ENCODE data around the gene KCNK1. TPM values are rescaled to one million over a fixed set of nuclear protein-coding genes. Genes with fewer than 3 reads are reported as not detected.

The KCNK1 gene
- total and polyA plus RNA-seq, 2 of the 8 experiments (the other 6 are each of a cell fraction or from before 2014, with no cell fraction given) = 11.9 to 16.5 TPM

GRCh38 chr1:233668725-233669294, 54.9 kb downstream of the KCNK1 start:
- no peak overlapping the region for H4K5ac ChIP-seq (ENCODE audit: insufficient read length, low read depth, low read length)
- H3K36me3 ChIP-seq (ENCODE audit: control insufficient read depth in 2 of 4, insufficient read depth in 4 of 4, low read length in 3 of 4) = peaks cover 0 to 10% (median 0%) of the 10 kb centered on the region in 4 experiments; a peak in 2 of 8 replicates
- no peak overlapping the region for H3K14ac ChIP-seq (ENCODE audit: insufficient read length)
- no peak overlapping the region for H4K91ac ChIP-seq (replicated peaks; ENCODE audit: insufficient read length, low read length)
- H2BK20ac ChIP-seq (ENCODE audit: low read length) = no peak overlapping the region
- H3K9me3 ChIP-seq (ENCODE audit: insufficient read depth in 2 of 2, low read depth in 1 of 2, low read length in 1 of 2) = no peaks in the 10 kb centered on the region
- H3K9ac ChIP-seq (replicated peaks in 1 of 4; ENCODE audit: extremely low read depth in 1 of 4, low read depth in 3 of 4, low read length in 3 of 4) = no peak overlapping the region
- DNase-seq (ENCODE audit: low read depth in 1 of 2, low spot score in 2 of 2) (no peak), FAIRE-seq (no peak)
- TF ChIP-seq NANOG (IDR thresholded peaks at IDR 0.05; ENCODE audit: insufficient read depth, low read depth, low read length, poor library complexity, severe bottlenecking) = no peak
- no peak for TF ChIP-seq JUN (IDR thresholded peaks at IDR 0.05; ENCODE audit: low read depth, low read length)
- no peak for TF ChIP-seq CEBPB (IDR thresholded peaks at IDR 0.05; ENCODE audit: low read depth, low read length)
- no peak for TF ChIP-seq BRCA1 (IDR thresholded peaks at IDR 0.05; ENCODE audit: low read depth, low read length)
- no peak for TF ChIP-seq GTF2F1 (IDR thresholded peaks at IDR 0.05; ENCODE audit: borderline replicate concordance, low read depth, low read length)
- TF ChIP-seq RNF2 (IDR thresholded peaks at IDR 0.05; ENCODE audit: borderline replicate concordance, low read depth, low read length, missing control alignments, poor library complexity, severe bottlenecking) = no peak
- H2BK12ac ChIP-seq (ENCODE audit: low read depth, low read length) = no peak overlapping the region
- no peaks in the 10 kb centered on the region for H3K23me2 ChIP-seq (ENCODE audit: low read depth, low read length)
- no peak overlapping the region for H3K4ac ChIP-seq (replicated peaks; ENCODE audit: insufficient read length, low read depth, low read length)
- POLR2A ChIA-PET (ENCODE audit: partially characterized antibody) = no interaction called here
- H3K56ac ChIP-seq (replicated peaks; ENCODE audit: insufficient read length, low read depth, low read length) = no peak overlapping the region
- H2AFZ ChIP-seq (ENCODE audit: low read length) = no peak overlapping the region
- H3K4me2 ChIP-seq (ENCODE audit: insufficient read depth in 1 of 2, low read depth in 2 of 2, low read length in 2 of 2) = no peak overlapping the region
- CTCF ChIA-PET (ENCODE audit: partially characterized antibody) = interaction anchor here (0.9 to 1.6 kb wide), 2 partner anchors 10 to 243 kb away, joined by 3 to 5 read pairs; no protein-coding TSS in a partner anchor
- no peak overlapping the region for H3K27ac ChIP-seq (ENCODE audit: low read depth, low read length)
- no peak overlapping the region for H3K23ac ChIP-seq (ENCODE audit: insufficient read length)
- H2AK5ac ChIP-seq (ENCODE audit: low read depth, low read length) = no peak overlapping the region
- H3K4me1 ChIP-seq (replicated peaks in 1 of 4; ENCODE audit: control insufficient read depth in 3 of 4, insufficient read depth in 4 of 4, low read length in 3 of 4) = 0 out of 7 replicates have a peak, but pooled peaks cover 0 to 2% (median 0%) of the 10 kb centered on the region in 4 experiments
- H2BK15ac ChIP-seq (ENCODE audit: low read length) = no peak overlapping the region
- 93% methylated on average over 7 of the region's 7 CpGs; no CpG with 5 or more reads in 1 of the 2 experiments for WGBS, 2 experiments (ENCODE audit: extremely low coverage in 1 of 2, insufficient coverage in 1 of 2, insufficient read length in 1 of 2, insufficient replicate concordance in 2 of 2, low coverage in 1 of 2, low lambda C conversion rate in 2 of 2, missing lambda C conversion rate in 1 of 2)
- H3K79me2 ChIP-seq (ENCODE audit: control insufficient read depth in 1 of 2, insufficient read depth in 2 of 2, low read length in 2 of 2) = no peaks in the 10 kb centered on the region; a peak in 1 of 4 replicates
- no peaks in the 10 kb centered on the region for H3K79me1 ChIP-seq (ENCODE audit: low read depth, low read length)
- H3K18ac ChIP-seq (ENCODE audit: extremely low read depth, low read length) = no peak overlapping the region
- no peak overlapping the region for H3K4me3 ChIP-seq (ENCODE audit: extremely low read depth in 1 of 4, insufficient read depth in 2 of 4, low read depth in 3 of 4, low read length in 4 of 4)
- H2BK5ac ChIP-seq (ENCODE audit: low read depth, low read length) = no peak overlapping the region
- no peaks in the 10 kb centered on the region for H3K27me3 ChIP-seq (replicated peaks in 1 of 4; ENCODE audit: control insufficient read depth in 3 of 4, extremely low read depth in 1 of 4, insufficient read depth in 3 of 4, low read length in 3 of 4)
- no peak overlapping the region for H4K8ac ChIP-seq (ENCODE audit: extremely low read depth, insufficient read depth, low read length)
- H2BK120ac ChIP-seq (replicated peaks; ENCODE audit: low read depth, low read length) = no peak overlapping the region
- no peaks in the 10 kb centered on the region for H4K20me1 ChIP-seq (replicated peaks in 1 of 2; ENCODE audit: control insufficient read depth in 1 of 2, insufficient read depth in 2 of 2, low read length in 2 of 2)

Measured in H1 (cell line).